OCI-LY7 (cell line): ENCODE data around the gene SKIL. TPM values are rescaled to one million over a fixed set of nuclear protein-coding genes. Genes with fewer than 3 reads are reported as not detected.

Experiments used
- BruUV-seq: library from RNA; stranded (reverse); fragments of 400-500 nt; replicated peaks from 2 replicates; lab custom pipeline; 2021; lab: Mats Ljungman, UMichigan
- CTCF ChIA-PET: fragments of 300-600 bp; sonication (Branson Sonifier 250); formaldehyde crosslinking; loops from one replicate; lab custom pipeline; 2022; ENCODE audit warnings: antibody characterized with exemption; ENCODE audit not compliant: unreplicated experiment; lab: Charles Lee
- POLR2A ChIA-PET: fragments of 300-600 bp; sonication (Branson Sonifier 250); formaldehyde crosslinking; loops from one replicate; lab custom pipeline; 2022; ENCODE audit warnings: antibody characterized with exemption; lab: Charles Lee
- DNase-seq: peaks from one replicate; pipeline ENCODE4 v3.0.0-alpha.2; 2015; ENCODE audit warnings: low spot score
- H2AFZ ChIP-seq: fragments of 200-600 bp; sonication (generic), shearing (Covaris generic); 2 replicates; pipeline ENCODE4 v1.6.1; 2014; ENCODE audit warnings: mild to moderate bottlenecking, antibody characterized with exemption, low read length, moderate library complexity
- H3K27ac ChIP-seq: fragments of 200-600 bp; sonication (generic); 2 replicates; pipeline ENCODE4 v1.5.1; 2014; ENCODE audit warnings: mixed run types, low read depth, mild to moderate bottlenecking, moderate library complexity, low read length, inconsistent platforms; ENCODE audit not compliant: poor library complexity, severe bottlenecking
- H3K36me3 ChIP-seq: fragments of 200-600 bp; sonication (generic); 2 replicates; pipeline ENCODE4 v1.6.1; 2014; ENCODE audit warnings: mild to moderate bottlenecking, antibody characterized with exemption, low read length, moderate library complexity, mixed read lengths; ENCODE audit not compliant: insufficient read depth
- H3K4me1 ChIP-seq: fragments of 200-600 bp; sonication (generic); 2 replicates; pipeline ENCODE4 v1.5.1; 2014; ENCODE audit warnings: mild to moderate bottlenecking, low read length; ENCODE audit not compliant: insufficient read depth, poor library complexity, severe bottlenecking
- H3K4me2 ChIP-seq: fragments of 200-600 bp; sonication (generic); 2 replicates; pipeline ENCODE4 v1.6.1; 2014; ENCODE audit warnings: mild to moderate bottlenecking, low read length
- H3K4me3 ChIP-seq: fragments of 200-600 bp; sonication (generic); 2 replicates; pipeline ENCODE4 v1.5.1; 2014; ENCODE audit warnings: mild to moderate bottlenecking, low read depth, low read length; ENCODE audit not compliant: poor library complexity, severe bottlenecking
- H3K79me2 ChIP-seq: fragments of 200-600 bp; sonication (generic); 2 replicates; pipeline ENCODE4 v1.6.1; 2016; ENCODE audit warnings: low read depth, mild to moderate bottlenecking, low read length, moderate library complexity, mixed read lengths; ENCODE audit not compliant: insufficient read depth
- H3K9me2 ChIP-seq: fragments of 200-600 bp; sonication (generic); 2 replicates; pipeline ENCODE4 v1.6.1; 2016; ENCODE audit warnings: mild to moderate bottlenecking, low read length, mixed read lengths; ENCODE audit not compliant: insufficient read depth
- H3K9me3 ChIP-seq: fragments of 200-600 bp; sonication (generic); 2 replicates; pipeline ENCODE4 v1.6.1; 2014; ENCODE audit warnings: mild to moderate bottlenecking, mixed run types, low read length, mixed read lengths
- H4K20me1 ChIP-seq: fragments of 200-600 bp; sonication (generic); 2 replicates; pipeline ENCODE4 v1.6.1; 2014; ENCODE audit warnings: mild to moderate bottlenecking, antibody characterized with exemption, low read length, moderate library complexity, mixed read lengths; ENCODE audit not compliant: insufficient read depth
- EZH2phosphoT487 ChIP-seq: fragments of 200-600 bp; sonication (generic); IDR thresholded peaks from 2 replicates; pipeline ENCODE4 v1.6.1; 2018; ENCODE audit warnings: low read depth, borderline replicate concordance, mild to moderate bottlenecking, mixed run types, antibody characterized with exemption, low read length, moderate library complexity, mixed read lengths
- intact Hi-C: fragments of 100-400 bp; cut with micrococcal nuclease; formaldehyde crosslinking; loops from one replicate; pipeline ENCODE4 v1.10.0; 2022; ENCODE audit not compliant: unreplicated experiment
- total RNA-seq, 2 experiments: library from RNA; depleted of rRNA in 1 of 2; stranded (reverse); fragments of >200 nt in 1 of 2; shearing (Covaris generic) in 1 of 2; gene quantifications; 2 replicates each; pipeline ENCODE4 v1.2.3, GENCODE V29; 2014 to 2022
- TF ChIP-seq, protein P1 (sequence below): fragments of 200-600 bp; sonication (generic); conservative IDR thresholded peaks from 2 replicates; pipeline ENCODE4 v1.5.1; 2014; ENCODE audit warnings: mild to moderate bottlenecking, antibody characterized with exemption, low read length, moderate library complexity, mixed read lengths

The SKIL gene
- total RNA-seq, 2 experiments from 2014 or later, result 60.9 to 86.3 TPM

DNA sequence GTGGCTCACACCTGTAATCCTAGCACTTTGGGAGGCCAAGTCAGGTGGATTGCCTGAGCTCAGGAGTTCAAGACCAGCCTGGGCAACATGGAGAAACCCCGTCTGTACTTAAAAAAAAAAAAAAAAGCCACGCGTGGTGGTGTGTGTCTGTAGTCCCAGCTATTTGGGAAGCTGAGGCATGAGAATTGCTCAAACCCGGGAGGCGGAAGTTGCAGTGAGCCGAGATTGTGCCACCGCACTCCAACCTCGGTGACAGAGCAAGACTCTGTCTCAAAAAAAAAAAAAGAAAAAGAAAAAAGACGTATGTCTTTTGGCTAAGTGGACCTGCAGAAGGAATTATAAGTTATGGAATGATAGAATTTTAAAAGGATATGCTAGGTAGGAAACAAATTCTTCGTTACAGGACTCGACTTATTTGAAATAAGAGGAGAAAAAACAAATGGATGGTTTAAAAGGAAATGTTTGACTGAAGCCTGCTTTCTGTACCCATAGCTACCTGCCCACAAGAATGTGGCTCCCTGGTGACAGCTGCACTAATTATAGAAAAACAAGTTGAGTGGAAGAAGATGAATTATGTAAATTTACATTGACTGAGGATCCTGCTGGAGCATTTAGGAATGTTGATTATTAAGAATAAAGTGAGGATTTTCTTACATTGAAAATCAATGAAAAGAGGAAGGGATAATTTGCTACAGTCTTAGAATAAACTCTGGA lies 36.0 kb upstream of the SKIL start:
- intact Hi-C loops, result no loop called here
- POLR2A ChIA-PET, result interaction anchor here (0.6 to 0.7 kb wide), 4 partner anchors 71 to 556 kb away, joined by 3 to 5 read pairs (median 3); no protein-coding TSS in a partner anchor

GRCh38 chr3:170322566-170323269 lies 34.8 kb upstream of the SKIL start:
- H3K4me2 ChIP-seq, result no peak overlapping the region
- intact Hi-C loops, result no loop called here
- H3K9me3 ChIP-seq, result peaks cover 17% of the 10 kb centered on the region
- no peaks in the 10 kb centered on the region for H4K20me1 ChIP-seq
- no peaks in the 10 kb centered on the region for H3K36me3 ChIP-seq
- no peak overlapping the region; the same call in 1 of the 2 replicates for H2AFZ ChIP-seq
- no peaks in the 10 kb centered on the region for H3K79me2 ChIP-seq
- TF ChIP-seq EZH2phosphoT487, result no peak
- TF ChIP-seq, protein P1, sequence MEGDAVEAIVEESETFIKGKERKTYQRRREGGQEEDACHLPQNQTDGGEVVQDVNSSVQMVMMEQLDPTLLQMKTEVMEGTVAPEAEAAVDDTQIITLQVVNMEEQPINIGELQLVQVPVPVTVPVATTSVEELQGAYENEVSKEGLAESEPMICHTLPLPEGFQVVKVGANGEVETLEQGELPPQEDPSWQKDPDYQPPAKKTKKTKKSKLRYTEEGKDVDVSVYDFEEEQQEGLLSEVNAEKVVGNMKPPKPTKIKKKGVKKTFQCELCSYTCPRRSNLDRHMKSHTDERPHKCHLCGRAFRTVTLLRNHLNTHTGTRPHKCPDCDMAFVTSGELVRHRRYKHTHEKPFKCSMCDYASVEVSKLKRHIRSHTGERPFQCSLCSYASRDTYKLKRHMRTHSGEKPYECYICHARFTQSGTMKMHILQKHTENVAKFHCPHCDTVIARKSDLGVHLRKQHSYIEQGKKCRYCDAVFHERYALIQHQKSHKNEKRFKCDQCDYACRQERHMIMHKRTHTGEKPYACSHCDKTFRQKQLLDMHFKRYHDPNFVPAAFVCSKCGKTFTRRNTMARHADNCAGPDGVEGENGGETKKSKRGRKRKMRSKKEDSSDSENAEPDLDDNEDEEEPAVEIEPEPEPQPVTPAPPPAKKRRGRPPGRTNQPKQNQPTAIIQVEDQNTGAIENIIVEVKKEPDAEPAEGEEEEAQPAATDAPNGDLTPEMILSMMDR, result no peak
- H3K4me1 ChIP-seq, result no peaks in the 10 kb centered on the region
- H3K27ac ChIP-seq, result no peak overlapping the region
- no TSS peak for BruUV-seq
- no peak for DNase-seq
- POLR2A ChIA-PET, result interaction anchor here (0.7 kb wide), 1 partner anchor 154 kb away, joined by 3 read pairs; no protein-coding TSS in a partner anchor
- CTCF ChIA-PET, result no interaction called here
- H3K4me3 ChIP-seq, result no peak overlapping the region
- H3K9me2 ChIP-seq, result no peaks in the 10 kb centered on the region

More for the DNA sequence above, 36.0 kb upstream of the SKIL start:
- no peak overlapping the region for H3K27ac ChIP-seq
- TF ChIP-seq, protein P1, result no peak
- no peak for TF ChIP-seq EZH2phosphoT487
- H2AFZ ChIP-seq, result no peak overlapping the region
- no peaks in the 10 kb centered on the region for H3K79me2 ChIP-seq
- no peaks in the 10 kb centered on the region for H3K9me2 ChIP-seq
- no TSS peak for BruUV-seq
- no peaks in the 10 kb centered on the region for H4K20me1 ChIP-seq
- H3K4me2 ChIP-seq, result no peak overlapping the region
- H3K4me3 ChIP-seq, result no peak overlapping the region
- DNase-seq, result no peak
- no peaks in the 10 kb centered on the region for H3K36me3 ChIP-seq
- H3K4me1 ChIP-seq, result no peaks in the 10 kb centered on the region
- H3K9me3 ChIP-seq, result peaks cover 5% of the 10 kb centered on the region; the same call in 1 of the 2 replicates
- CTCF ChIA-PET, result no interaction called here
